ENCODE data around the gene DNAJC10. TPM values are rescaled to one million over a fixed set of nuclear protein-coding genes. Genes with fewer than 3 reads are reported as not detected.

DNAJC10 gene
- total and polyA plus RNA-seq, 9 donors = 45.1 to 79.7 (median 62.6) TPM

DNA sequence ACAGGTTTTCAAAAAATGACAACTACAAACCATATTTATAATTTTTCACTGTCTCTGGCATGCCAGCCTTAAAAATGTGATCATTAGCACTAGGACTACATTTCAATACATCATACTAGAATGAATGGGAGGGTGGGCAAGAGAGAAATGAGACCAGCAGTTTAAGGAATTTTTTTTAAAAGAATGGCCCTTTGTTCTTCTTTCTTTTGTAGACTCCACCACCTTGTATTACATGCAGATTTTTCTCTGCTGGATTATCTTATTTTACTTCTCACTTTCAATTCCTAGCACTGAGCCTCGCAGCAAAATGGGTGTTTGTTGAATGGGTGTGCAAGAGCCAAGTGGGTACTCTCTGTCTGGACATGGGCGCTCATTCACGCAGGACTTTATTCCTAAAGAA is 110.4 kb downstream of the DNAJC10 start:
- Histone ChIP-seq H3K27ac (ENCODE audit: low read length) (no peak overlapping the region), H3K4me1 (ENCODE audit: control insufficient read depth, insufficient read depth, low read length) (no peaks in the 10 kb centered on the region), H3K9me3 (replicated peaks; ENCODE audit: control insufficient read depth, low read depth, low read length) (no peaks in the 10 kb centered on the region), H3K36me3 (ENCODE audit: control insufficient read depth, insufficient read depth, low read length) (no peaks in the 10 kb centered on the region), H3K4me3 (ENCODE audit: low read length) (no peak overlapping the region), H3K27me3 (ENCODE audit: control insufficient read depth, insufficient read depth, low read length) (no peaks in the 10 kb centered on the region)
- no peak for DNase-seq
- WGBS (ENCODE audit: insufficient coverage) = no CpG with 5 or more reads among the region's 3 CpGs

DNA sequence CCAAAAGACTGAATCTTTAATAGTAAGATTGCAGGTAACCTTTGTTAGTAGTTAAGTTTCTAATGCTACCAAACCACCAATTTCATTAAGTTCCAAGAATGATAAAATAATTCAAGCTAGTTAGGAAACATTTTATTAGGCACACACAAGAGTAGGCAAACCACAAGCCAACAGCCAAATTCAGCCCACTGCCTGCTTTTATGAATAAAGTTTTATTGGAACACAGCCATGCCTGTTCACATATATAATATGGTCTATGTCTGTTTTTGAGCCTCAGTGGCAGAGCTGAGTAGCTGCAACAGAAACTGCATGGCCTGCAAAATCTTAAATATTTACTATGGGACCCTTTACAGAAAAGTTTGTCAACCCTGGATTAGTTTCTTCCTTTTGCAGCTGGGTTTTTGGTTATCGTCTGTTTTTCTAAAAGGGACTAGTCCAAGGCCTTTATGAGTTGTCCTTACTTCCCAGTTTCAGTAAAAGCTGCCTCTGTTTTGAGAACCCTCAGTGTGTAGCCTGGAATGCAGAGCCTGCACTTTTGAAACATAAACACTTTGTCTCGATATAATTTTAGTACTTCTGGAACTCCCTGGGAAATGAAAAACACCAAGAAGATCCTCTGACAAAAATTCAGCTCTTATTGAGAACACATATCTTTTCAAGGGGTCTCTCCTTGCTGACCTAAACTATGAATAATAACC is 111.3 kb downstream of the DNAJC10 start:
- Histone ChIP-seq H3K4me3 (ENCODE audit: low read length) (no peak overlapping the region), H3K36me3 (ENCODE audit: control insufficient read depth, insufficient read depth, low read length) (no peaks in the 10 kb centered on the region), H3K27ac (ENCODE audit: low read length) (no peak overlapping the region), H3K27me3 (ENCODE audit: control insufficient read depth, insufficient read depth, low read length) (no peaks in the 10 kb centered on the region), H3K9me3 (replicated peaks; ENCODE audit: control insufficient read depth, low read depth, low read length) (no peaks in the 10 kb centered on the region), H3K4me1 (ENCODE audit: control insufficient read depth, insufficient read depth, low read length) (no peaks in the 10 kb centered on the region)
- 0% methylated on average over 1 of the region's 2 CpGs for WGBS (ENCODE audit: insufficient coverage)
- DNase-seq = no peak

DNA sequence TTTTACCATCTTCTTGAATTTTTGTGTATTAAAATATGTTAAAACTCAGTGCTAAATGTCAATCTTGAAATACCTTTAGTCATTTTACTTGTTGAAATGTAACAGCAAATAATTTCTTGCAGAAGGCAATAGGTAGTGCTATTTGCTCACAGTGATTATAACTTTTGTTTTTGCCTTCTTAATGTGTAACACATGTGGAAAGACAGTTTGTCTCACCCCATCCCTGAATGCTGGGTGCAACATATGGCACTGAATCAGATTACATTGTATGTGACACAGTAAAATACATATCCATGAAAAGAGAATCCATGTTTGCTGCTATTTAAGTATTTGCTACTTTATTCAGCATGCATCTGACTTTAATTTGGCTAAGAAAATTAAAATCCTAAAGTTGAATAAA is 115.0 kb downstream of the DNAJC10 start:
- Histone ChIP-seq H3K4me1 (ENCODE audit: control insufficient read depth, insufficient read depth, low read length) (no peaks in the 10 kb centered on the region), H3K9me3 (replicated peaks; ENCODE audit: control insufficient read depth, low read depth, low read length) (no peaks in the 10 kb centered on the region), H3K36me3 (ENCODE audit: control insufficient read depth, insufficient read depth, low read length) (no peaks in the 10 kb centered on the region), H3K4me3 (ENCODE audit: low read length) (no peak overlapping the region), H3K27ac (ENCODE audit: low read length) (no peak overlapping the region), H3K27me3 (ENCODE audit: control insufficient read depth, insufficient read depth, low read length) (no peaks in the 10 kb centered on the region)
- DNase-seq = no peak

DNA sequence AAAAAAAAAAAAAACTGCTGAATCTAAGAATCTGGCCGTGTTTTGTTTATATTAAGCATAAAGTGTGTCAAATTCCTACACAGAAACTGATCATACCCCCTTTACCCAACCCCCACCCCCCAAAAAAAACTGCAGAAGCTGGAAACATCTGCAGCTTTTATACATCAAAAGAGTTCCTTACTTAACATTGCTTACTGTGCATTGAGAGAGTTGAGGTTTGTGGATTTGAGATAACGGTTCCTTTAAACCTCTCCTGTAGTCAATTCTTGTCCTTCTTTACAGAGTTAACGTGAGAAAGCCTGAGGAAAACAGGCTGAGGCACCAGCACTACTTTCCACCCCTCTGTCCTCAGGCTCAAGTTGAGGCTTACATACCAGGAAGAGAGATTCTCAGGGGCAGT is 115.9 kb downstream of the DNAJC10 start:
- no peak for DNase-seq
- H3K9me3 ChIP-seq (replicated peaks; ENCODE audit: control insufficient read depth, low read depth, low read length) = no peaks in the 10 kb centered on the region
- H3K4me3 ChIP-seq (ENCODE audit: low read length) = no peak overlapping the region
- H3K36me3 ChIP-seq (ENCODE audit: control insufficient read depth, insufficient read depth, low read length) = no peaks in the 10 kb centered on the region
- H3K4me1 ChIP-seq (ENCODE audit: control insufficient read depth, insufficient read depth, low read length) = no peaks in the 10 kb centered on the region
- H3K27me3 ChIP-seq (ENCODE audit: control insufficient read depth, insufficient read depth, low read length) = no peaks in the 10 kb centered on the region
- no CpG with 5 or more reads among the region's 3 CpGs for WGBS (ENCODE audit: insufficient coverage)
- H3K27ac ChIP-seq (ENCODE audit: low read length) = no peak overlapping the region

DNA sequence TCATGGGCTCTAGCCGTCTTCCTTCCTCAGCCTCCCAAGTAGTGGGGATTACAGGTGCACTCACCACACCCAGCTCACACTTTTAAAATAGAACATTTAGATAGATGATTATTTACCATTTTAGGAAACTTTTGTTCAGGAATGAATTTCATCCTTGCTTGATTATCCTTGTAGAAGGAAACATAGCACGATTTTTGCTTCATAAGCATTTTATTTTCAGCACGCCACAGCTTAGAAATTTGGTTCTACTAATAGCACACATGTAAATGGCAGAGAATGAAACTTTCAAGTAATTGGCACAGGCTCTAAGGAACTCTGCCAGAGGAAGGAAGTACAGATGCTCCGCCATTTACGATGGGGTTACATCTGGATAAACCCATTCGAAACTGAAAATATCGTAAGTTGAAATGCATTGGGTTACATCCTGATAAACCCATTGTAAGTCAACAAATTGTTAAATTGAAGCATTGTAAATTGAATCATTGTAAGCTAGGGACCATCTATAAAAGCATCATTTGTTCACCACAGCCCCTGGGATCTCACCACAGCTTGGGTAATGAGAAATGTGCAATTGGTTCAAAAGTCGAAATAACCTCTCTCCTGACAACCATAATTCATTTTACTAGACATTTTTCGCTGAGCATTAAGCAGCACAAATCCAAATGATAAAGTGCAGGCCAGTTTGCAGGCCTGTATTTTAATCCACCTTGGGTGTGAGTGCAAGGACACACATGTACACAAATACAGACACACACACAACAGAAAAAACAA is 117.2 kb downstream of the DNAJC10 start:
- Histone ChIP-seq H3K27ac (ENCODE audit: low read length) (no peak overlapping the region), H3K36me3 (ENCODE audit: control insufficient read depth, insufficient read depth, low read length) (no peaks in the 10 kb centered on the region), H3K27me3 (ENCODE audit: control insufficient read depth, insufficient read depth, low read length) (no peaks in the 10 kb centered on the region), H3K9me3 (replicated peaks; ENCODE audit: control insufficient read depth, low read depth, low read length) (no peaks in the 10 kb centered on the region), H3K4me3 (ENCODE audit: low read length) (no peak overlapping the region), H3K4me1 (ENCODE audit: control insufficient read depth, insufficient read depth, low read length) (no peaks in the 10 kb centered on the region)
- WGBS (ENCODE audit: insufficient coverage) = 58% methylated on average over 2 of the region's 9 CpGs
- DNase-seq = no peak

DNA sequence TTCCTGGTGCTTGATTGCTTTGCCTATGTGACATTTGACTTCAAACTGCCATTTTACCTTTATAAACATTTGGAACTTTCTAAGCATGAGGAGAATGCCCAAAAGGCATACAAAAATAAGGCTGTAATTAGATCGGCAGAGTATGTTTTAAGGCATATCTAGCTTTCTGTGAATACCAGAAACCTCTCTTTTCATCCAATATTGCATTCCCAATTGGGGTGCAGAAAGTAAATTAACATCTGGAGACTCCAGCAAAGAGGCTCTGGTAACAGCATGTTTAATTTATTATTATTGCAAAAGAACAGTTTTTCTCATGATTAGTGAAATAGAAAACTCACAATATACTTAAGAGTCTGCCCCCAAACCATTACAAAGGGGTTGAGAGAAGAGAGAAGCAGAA is 118.2 kb downstream of the DNAJC10 start:
- WGBS (ENCODE audit: insufficient coverage) = no CpG with 5 or more reads among the region's 1 CpG
- H3K36me3 ChIP-seq (ENCODE audit: control insufficient read depth, insufficient read depth, low read length) = no peaks in the 10 kb centered on the region

DNA sequence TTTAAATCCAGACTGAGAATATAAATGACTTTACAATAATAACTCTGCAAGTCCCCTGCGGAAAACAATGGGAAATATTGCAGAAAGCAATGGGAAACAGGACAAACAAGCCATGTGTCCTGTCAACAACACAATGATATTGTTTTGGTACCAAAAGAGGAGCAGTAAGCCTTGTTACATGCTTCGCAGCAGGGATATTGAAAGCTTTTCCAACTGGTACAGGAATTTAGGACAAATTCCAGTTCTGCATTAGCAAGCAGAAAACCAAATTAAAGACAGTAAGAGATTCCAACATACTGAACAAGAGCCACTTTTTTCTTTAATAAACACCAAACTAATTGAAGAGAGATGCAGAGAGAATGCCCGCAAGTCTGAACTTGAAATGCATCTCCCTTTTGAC is 120.4 kb downstream of the DNAJC10 start:
- peak; percentile 47 for DNase-seq
- no peaks in the 10 kb centered on the region for H3K36me3 ChIP-seq (ENCODE audit: control insufficient read depth, insufficient read depth, low read length)

More for the DNA sequence above, 118.2 kb downstream of the DNAJC10 start:
- no peak overlapping the region for H3K27ac ChIP-seq (ENCODE audit: low read length)
- H3K4me3 ChIP-seq (ENCODE audit: low read length) = no peak overlapping the region
- H3K4me1 ChIP-seq (ENCODE audit: control insufficient read depth, insufficient read depth, low read length) = no peaks in the 10 kb centered on the region
- H3K27me3 ChIP-seq (ENCODE audit: control insufficient read depth, insufficient read depth, low read length) = no peaks in the 10 kb centered on the region
- H3K9me3 ChIP-seq (replicated peaks; ENCODE audit: control insufficient read depth, low read depth, low read length) = no peaks in the 10 kb centered on the region
- no peak for DNase-seq

More for the DNA sequence above, 120.4 kb downstream of the DNAJC10 start:
- Histone ChIP-seq H3K9me3 (replicated peaks; ENCODE audit: control insufficient read depth, low read depth, low read length) (no peaks in the 10 kb centered on the region), H3K27ac (ENCODE audit: low read length) (no peak overlapping the region), H3K4me1 (ENCODE audit: control insufficient read depth, insufficient read depth, low read length) (no peaks in the 10 kb centered on the region), H3K4me3 (ENCODE audit: low read length) (no peak overlapping the region), H3K27me3 (ENCODE audit: control insufficient read depth, insufficient read depth, low read length) (no peaks in the 10 kb centered on the region)
- no CpG with 5 or more reads among the region's 3 CpGs for WGBS (ENCODE audit: insufficient coverage)

Other genes with a start within 250 kb of the DNAJC10 start
- 19.2 TPM for gene FRZB, start 150.4 kb downstream of the DNAJC10 start, total RNA-seq
- gene FRZB, start 150.4 kb downstream of the DNAJC10 start, polyA plus RNA-seq (ENCODE audit: insufficient read depth in 1 of 8, insufficient read length in 8 of 8, low replicate concordance in 1 of 8) = 10 to 100 TPM in 5 of 8 donors, 1 to 10 TPM in 3; 4.5 to 25.9 (median 11.9) TPM

Measured in muscle of leg (tissue), 11 donors.